Activated gamma-delta T cell treated with Interleukin-2 at 50 U/mL for 16 hours (primary cell): ENCODE data around the gene DDX51.
"Not testable (repeated sequence)": the region's sequence is repeated elsewhere in the genome, so short reads cannot be mapped to it uniquely, and the experiment has no call there.

Experiments used
- DNase-seq: peaks from one replicate; pipeline ENCODE4 v3.0.0-alpha.2; 2020

Gene DDX51

DNA sequence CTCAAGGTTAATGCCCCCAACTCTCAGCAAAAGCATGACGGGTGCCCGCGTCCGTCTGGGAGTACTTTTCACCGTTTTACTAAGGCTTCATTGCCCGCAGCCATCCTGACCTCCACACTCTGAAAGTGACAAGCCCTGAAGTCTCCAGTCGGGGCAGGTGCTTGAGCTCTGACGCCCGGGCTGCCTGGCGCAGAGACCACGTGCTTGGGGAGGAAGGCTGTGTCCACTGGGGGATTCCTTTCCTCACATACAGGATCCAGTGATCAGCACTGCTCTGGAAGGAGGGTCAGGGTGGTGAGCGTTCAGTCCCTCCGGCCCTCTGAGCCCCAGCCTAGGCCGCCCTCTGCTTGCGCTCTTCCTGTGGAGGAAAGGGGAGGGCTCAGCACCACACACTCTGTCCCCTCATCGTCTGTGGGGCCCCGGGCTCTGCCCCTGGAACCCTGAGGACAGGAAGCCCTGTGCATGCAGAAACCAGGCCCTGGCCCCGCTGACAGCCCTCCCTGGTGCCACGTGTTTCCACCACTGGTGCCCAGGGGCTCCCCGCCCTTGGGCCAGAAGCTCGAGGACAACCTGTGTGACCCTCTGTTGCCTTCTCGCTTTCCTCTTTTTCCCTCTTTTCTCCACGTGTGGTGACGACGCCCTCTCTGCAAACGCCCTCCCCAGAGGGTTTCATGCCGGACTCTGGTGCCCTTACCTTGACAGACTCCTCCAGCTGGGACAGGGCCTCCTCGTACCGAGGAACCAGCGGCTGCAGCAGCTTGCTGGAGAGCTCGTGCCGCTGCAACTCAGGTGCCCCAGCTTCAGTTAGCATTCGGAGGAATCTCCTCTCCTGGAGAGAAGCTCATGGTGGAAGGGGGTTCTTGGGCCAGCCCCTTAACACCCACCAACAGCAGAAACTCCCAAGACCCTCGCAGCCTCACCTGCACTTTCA, 4.9 kb downstream of the DDX51 start:
- no peak for DNase-seq

DNA sequence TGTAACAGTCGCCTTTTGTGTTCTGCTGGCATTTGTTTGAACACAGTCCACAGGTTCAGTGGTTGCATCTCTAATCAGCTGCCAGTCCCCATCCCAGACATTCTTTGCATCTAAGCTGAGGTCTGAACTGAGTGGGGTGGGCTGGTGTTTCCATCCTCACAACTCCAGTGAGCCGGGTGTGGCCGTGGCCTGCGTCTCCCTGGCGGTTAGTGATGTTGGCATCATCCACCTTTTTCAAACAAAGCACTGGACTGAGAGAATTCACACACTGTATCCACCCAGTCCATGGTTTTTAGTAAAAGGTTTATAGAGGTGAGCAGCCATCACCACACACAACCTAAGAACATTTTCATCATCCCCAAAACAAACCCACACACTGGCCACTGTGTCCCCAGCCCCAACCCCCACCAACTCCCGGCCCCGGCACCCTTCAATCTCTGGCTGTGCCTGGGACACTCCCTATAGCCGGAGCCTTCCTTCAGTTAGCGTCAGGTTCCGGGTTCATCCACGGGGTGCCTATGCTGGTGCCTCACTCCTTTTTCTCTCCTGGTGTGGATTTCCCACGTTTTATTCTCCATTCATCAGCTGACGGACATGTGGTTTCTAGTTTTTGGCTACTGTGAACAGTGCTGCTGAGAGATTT, 6.5 kb downstream of the DDX51 start:
- no peak for DNase-seq

DNA sequence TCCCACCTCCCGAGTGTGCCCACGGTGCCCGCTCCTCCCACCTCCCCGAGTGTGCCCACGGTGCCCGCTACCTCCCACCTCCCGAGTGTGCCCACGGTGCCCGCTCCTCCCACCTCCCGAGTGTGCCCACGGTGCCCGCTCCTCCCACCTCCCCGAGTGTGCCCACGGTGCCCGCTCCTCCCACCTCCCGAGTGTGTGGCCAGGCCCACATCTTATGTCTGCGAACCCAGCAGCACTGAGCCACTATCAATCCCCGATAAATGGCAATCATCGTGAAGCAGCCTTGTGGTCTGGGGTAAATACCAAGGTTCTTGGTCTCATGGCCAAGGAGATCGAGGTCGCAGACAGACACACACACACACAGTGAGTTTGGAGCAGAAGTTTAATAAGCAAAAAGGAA, 7.9 kb downstream of the DDX51 start:
- not testable (repeated sequence) for DNase-seq

DNA sequence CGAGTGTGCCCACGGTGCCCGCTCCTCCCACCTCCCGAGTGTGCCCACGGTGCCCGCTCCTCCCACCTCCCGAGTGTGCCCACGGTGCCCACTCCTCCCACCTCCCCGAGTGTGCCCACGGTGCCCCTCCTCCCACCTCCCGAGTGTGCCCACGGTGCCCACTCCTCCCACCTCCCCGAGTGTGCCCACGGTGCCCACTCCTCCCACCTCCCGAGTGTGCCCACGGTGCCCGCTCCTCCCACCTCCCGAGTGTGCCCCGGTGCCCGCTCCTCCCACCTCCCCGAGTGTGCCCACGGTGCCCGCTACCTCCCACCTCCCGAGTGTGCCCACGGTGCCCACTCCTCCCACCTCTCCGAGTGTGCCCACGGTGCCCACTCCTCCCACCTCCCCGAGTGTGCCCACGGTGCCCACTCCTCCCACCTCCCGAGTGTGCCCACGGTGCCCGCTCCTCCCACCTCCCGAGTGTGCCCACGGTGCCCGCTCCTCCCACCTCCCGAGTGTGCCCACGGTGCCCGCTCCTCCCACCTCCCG, 9.4 kb downstream of the DDX51 start:
- not testable (repeated sequence) for DNase-seq

DNA sequence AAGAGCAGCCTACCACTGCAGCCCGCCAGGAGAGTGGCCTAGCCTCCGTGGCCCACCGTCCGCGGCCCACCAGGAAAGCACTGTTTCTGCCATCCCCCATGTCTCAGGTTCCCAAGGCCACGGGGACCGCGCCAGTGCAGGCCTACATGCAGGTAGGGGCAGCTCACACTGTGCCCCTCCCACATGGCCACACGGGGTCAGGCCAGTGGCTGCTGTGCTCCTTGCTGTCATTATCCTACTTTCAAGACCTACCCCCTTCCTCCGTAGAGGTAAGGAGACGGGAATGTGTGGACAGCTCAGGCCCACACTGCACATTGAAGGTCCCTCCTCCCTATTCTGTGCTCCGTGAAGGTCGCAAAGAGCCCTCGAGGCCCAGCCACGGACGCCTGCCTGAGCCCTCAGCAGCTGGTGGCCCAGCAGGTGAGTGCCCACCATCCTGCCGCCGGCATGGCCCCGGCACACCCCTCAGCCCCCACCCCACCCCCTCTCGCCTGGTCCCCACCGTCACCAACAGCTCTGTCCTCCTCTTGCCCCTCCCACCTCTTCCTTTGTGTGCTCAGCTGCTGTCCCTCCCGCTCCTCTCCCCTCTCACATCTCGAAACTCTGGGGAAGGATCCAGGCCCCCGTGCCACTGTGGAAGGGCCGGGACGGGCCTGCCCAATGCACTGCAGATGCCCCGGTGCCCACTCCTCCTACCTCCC, 10.0 kb downstream of the DDX51 start:
- DNase-seq = no peak

DNA sequence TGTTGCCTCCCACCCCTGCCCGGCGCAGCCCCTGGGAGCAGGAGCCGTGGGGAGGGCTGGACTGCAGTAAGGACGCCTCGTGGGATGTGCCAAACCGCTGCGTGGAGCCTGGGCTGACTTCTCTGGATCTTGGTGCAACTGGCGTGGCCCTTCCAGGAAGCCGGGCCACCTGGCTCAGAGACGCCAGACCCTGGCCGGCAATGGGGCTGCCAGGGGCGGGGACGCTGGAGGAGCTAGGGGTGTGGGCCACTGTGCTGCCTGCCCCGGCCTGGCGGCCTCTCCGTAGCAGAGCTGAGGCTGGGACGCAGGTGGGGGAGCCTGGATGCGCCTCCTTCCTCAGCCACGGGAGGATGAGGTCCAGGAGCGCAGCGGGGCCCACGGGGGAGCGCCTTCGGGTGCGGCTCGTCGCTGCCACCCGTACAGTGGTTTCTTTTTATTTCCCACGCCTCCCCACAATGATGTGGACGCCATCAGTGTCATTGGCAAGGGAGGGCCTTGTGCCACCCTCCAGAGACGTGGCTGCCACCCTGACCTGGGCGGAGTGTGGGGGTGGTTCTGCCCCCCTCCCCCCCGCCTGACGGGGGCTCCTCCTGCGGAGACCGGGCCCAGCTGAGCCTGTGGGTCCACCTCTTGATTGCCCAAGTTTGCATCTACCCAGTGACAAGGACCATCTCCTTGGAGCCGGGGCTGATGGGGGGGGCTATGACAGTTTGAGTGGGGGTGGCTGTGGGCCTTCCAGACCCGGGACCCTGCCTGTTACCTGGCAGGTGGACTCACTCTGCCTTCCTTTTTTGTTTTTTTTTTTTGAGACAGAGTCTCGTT, 11.3 kb downstream of the DDX51 start:
- no peak for DNase-seq

DNA sequence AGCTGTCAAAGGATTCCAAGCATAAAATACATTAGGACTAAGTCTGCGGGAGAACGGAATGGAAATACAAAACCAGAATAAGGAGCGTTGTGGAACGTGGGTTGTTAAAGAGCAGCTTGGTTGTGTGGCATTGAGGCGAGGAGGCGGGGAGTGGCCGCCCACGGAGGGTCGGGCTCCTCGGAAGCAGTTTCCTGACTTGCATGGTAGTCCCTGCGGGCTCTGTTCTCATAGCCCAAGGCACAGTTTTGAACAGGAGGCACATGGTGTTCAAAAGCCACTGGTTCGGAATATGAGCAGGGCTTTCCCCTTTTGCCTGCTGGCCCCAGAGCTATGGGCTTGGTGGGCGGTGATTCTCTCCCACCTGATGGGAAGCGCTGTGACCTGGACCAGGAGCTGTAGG, 12.2 kb downstream of the DDX51 start:
- DNase-seq = no peak

DNA sequence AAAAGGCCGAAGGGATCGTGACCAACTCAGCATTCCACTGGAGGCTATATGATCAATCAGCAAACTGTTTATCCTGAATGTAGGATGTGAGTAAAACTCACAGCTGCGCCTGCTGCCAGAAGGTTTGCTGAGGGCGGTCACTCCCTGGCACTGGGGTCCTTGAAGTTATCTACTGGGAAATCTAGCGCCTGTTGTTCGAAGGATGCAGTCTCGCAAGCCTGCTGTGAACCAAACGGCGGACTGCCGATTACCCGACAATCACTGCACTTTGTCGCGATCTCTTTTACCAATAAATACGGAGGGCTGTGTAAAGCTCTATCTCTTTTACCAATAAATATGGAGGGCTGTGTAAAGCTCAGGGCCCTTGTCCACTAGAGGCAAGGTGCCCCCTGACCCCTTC, 12.9 kb downstream of the DDX51 start:
- no peak for DNase-seq

DNA sequence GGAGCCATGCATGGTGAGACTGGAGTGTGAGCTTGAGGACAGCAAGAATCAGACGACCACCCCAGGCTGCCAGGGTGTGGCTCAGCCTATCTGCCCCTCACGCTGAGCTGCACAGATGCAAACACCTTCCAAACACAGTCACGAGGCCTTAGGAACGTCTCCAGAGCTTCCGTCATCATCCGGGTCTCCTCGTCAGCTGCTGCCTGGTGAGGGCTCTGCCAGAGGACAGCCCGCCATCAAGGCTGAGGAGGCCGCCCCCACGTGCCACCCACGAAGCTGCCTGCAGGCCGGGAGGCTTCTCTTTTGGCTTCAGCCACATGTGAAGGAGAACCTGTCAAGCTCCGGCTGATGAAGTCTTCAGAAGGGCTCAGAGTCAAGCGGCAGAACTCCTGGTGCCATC, 13.4 kb downstream of the DDX51 start:
- no peak for DNase-seq

DNA sequence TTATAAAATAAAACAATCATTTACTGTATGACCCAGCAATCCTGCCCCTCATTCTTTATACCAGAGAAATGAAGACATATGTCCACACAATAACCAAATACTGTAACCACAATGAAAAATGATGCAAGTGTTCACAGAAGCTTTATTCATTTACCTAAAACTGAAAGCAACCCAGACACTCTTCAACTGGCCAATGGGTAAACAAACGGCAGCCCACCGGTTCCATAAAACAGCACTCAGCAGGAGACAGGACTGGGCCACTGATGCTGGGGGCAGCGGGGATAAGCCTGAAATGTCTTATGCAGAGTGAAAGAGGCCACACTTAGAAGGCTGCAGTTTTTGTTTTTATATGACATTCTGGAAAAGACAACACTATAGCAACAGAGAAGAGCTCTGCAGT, 15.1 kb downstream of the DDX51 start:
- no peak for DNase-seq

DNA sequence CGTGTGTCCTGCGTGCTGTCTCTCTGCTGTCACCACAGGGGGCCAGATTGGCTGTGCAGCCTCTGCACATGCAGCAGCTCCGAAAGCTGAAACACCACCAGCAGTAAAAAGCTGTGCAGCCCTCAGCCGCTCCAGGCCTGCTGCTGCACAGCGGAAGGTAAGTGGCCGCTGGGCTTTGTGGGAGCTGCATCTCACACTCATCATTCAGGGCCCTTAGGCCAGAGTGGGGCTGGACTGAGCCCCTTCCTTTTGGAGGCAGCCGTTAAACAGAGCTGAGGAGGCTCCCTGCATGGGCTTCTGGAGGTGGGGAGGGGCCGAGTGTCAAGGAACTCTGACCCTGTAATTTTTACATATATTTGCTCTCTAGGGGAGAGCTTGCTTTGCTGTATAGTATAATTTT, 17.1 kb downstream of the DDX51 start:
- no peak for DNase-seq

DNA sequence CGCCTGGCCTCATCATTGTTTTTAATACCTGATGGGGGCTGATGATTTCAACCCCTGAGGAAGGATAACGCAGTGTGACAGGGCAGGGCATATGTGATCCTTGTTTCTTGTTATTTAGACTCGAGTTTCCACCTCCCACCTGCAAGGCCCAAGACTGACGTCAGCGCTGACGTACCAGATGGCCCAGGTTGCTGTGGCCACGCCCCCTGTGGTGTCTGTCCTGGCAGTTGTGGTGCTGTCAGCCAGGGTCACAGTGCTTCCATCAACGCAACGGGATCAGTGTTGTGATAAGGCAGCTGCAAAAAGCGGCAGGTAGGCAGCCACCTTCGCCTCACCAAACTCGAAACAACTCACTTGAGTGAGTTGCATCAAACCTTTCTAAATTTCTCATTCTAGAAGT, 18.4 kb downstream of the DDX51 start:
- no peak for DNase-seq

DNA sequence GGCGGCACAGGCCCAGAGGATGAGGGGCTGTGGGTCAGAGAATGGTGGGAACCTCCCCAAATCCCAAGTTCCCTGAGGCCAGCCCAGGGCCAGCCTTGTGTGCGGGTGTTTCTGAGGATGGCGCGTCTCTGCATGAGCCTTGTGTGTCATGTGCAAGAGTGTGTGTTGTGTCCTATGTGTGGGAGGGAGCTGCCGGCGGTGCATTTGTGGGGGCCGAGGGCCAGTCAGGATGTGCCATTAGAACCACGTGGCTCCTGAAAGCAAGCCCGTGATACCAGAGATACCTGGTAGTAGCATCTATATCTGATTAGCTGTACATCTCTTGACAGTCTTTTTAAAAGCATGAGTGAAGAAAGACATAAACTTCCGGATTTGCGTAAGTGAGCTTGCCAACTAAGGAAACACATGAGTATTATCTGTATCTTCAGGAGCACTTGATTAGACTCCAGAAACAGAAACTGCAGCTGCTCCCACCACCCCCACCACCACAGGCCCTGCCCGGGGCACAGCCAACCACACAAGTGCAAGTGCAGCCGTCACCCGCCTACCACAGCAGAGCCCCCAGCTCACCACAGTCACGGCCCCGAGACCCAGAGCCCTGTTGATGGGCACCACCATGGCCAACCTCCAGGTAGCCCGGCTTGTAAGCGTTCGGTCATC, 19.2 kb downstream of the DDX51 start:
- no peak for DNase-seq

DNA sequence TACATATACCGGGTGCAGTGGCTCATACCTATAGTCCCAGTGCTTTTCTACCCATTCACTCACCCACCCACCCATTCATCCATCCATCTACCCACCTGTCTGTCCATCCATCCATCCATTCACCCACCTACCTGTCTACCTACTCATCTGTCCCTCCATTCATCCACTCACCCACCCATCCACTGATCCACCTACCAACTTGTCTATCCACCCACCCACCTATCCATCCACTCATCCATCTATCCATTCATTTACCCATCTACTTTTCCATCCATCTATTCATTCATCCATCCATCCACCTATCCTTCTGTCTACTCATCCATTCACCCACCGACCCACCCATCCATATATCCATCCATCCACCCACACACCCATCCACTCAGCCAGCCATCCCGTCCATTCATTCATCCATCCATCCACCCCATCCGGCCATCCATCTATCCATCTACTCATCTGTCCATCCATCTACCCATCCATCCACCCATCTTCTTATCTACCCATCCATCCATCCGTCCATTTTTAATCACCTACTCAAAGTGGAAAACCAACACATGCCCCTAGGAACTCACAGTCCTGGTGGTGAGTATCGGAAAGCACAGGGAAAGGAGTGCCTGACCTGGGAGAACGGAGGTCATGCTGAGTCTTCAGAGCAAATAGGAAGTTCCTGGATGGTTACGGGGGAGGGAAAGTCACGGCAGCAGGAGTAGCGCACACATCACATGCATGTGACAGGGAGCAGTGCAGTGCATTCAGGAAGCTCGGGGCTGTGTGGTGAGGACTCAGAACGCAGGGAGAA, 20.0 kb downstream of the DDX51 start:
- no peak for DNase-seq

DNA sequence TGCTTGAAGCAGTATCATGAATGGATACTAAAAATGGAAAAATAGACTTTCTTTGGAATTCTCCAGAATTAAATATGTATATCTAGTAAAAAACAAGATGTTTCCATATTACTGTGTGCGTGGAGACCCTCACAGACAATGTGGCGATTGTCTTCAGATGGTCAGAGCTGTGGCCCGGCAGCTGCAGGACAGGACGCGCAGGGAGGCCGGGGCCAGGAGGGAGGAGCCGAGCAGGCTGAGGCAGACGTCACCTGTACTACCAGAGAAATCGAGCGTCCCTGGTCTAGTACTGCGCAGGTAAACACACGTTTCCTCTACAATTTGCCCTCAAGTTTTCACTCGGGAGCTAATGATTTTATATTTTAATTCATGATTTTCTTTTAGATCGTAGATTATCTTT, 22.8 kb downstream of the DDX51 start:
- no peak for DNase-seq

DNA sequence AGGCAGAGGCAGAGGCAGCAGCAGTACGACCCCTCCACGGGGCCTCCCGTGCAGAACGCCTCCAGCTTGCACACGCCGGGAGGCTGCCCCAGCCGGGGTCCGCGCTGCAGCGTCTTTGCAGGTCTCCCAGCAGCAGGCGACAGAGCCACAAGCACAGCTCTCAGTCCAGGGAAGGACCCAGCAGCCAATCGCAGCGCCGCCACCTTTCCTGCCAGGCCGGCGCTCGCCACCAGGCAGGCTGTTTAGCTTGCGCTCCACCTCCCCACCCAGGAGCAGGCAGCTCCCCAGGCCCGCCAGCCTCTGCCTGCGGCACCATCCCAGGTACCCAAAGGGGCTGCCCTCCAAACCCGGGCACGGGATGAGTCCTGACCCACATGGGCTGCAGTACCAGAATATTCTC, 25.2 kb downstream of the DDX51 start:
- DNase-seq = no peak

DNA sequence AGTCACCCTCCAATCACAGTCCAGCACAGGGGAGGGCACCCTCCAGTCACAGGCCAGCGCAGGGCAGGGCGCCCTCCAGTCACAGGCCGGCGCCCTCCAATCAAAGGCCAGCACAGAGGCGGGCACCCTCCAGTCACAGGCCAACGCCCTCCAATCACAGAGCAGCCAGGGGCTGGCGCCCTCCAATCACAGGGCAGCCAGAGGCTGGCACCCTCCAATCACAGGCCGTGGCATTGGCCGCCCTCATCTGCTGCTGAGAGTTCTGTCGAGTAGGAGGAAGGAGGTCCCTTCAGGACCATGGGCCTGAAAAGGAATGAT, 26.6 kb downstream of the DDX51 start:
- no peak for DNase-seq

DNA sequence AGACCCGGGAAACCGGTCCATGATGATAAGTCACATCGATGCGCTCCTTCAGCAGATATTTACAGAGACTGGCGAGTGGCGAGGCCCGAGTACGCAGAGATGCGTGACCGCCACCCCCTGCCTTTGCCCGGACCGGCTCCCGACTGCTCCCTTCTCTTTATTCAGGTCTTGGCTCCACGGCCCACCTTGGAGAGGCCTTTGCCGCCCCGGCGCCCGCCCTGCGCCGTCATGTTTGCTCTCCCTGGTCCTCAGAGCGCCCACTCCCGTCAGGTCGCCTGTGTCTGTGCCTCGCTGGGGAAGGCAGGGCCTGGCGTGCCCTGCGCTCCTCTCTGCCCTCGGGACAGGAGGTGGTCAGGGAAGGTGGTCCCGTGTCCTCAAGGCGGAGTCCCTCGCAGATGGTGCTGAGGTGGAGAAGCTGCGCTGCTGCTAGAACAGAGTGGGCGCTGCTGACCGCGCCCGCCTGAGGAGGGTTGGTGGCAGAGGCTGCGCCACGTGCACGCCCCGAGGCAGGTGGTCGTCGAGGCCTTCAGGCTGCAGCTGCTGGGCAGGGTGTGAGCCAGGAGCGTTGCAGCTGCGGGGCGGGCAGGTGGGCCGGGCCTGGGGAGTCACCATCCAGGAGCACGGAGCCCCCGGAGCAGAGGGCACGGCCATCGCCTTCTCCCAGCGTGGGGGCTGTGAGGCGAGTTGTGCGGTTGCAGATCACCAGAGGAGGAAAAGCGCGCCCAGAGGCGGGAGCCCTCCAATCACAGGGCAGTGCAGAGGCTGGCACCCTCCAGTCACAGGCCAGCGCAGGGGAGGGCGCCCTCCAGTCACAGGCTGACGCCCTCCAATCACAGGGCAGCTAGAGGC, 27.2 kb downstream of the DDX51 start:
- no peak for DNase-seq

DNA sequence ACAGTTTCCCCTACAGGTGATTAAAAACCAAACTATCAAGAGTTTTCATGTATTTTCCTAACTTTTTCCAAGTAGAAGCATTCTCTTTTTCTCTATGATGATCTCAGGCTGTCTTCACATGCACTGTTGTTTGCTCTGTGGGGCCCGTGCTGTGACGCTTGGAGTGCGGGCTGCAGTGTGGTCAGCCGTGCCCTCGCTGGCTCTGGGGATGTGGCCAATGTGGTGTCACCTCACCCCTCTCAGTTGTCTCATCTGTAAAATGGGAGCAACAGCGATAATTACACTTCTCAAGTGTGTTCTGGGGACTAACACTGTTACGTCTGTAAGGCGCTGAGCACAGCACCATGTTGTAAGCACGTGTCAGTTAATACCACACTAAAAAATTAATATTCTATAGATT, 28.6 kb downstream of the DDX51 start:
- DNase-seq = no peak

DNA sequence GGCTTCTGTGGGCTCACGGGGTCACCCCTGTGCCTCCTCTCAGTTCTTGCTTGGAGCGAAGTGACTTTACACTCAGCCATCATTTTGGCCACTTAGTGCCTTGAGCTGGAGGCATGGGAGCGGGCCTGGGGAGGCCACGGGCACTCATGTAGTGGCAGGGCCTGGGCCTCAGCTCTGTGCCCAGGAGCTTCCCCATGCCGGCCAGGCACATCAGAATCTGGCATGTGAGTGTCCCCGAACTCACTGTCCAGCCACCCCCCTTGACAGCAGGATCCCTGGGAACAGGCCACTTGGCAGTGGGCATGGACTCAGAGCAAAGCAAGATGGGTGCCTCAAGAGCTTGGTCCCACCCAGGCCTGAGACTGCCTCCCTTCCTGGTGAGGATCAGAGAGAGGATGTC, 29.5 kb downstream of the DDX51 start:
- no peak for DNase-seq
